ENCODE data around the gene SLC25A19. TPM values are rescaled to one million over a fixed set of nuclear protein-coding genes. Genes with fewer than 3 reads are reported as not detected.

Gene SLC25A19
- total and polyA plus RNA-seq, 9 of the 15 experiments (the other 6 are each of a cell fraction or from before 2014, with no cell fraction given) = 33.4 to 76.6 (median 55.3) TPM

- TF ChIP-seq ZNF384 (IDR thresholded peaks at IDR 0.05; ENCODE audit: low read depth, low read length) (no peak), ZNF76 (CRISPR knock-in tag; IDR thresholded peaks at IDR 0.05; ENCODE audit: borderline replicate concordance) (no peak), SNAPC5 (CRISPR knock-in tag; IDR thresholded peaks at IDR 0.05) (no peak), TFE3 (CRISPR knock-in tag; IDR thresholded peaks at IDR 0.05) (no peak), DPF2 (IDR thresholded peaks at IDR 0.05) (no peak), XRCC3 (IDR thresholded peaks at IDR 0.05) (no peak), MAFG (tag; conservative IDR thresholded peaks at IDR 0.05) (no peak), GTF2E2 (tag; IDR thresholded peaks at IDR 0.05) (no peak), NFIC (IDR thresholded peaks at IDR 0.05) (no peak), PRDM10 (IDR thresholded peaks at IDR 0.05; ENCODE audit: partially characterized antibody) (no peak), CBFB (CRISPR knock-in tag; IDR thresholded peaks at IDR 0.05) (no peak), POLR2H (tag; IDR thresholded peaks at IDR 0.05; ENCODE audit: low read depth) (no peak), TCF3 (CRISPR knock-in tag; IDR thresholded peaks at IDR 0.05) (peak; percentile 49; the same call in 1 of the 2 replicates), MEF2A (IDR thresholded peaks at IDR 0.05; ENCODE audit: control insufficient read depth, low read depth, low read length) (no peak), GATA2 (CRISPR knock-in tag; IDR thresholded peaks at IDR 0.05) (no peak), THAP12 (CRISPR knock-in tag; IDR thresholded peaks at IDR 0.05) (no peak), MNT (conservative IDR thresholded peaks at IDR 0.05) (no peak), MAZ (CRISPR knock-in tag; conservative IDR thresholded peaks at IDR 0.05 in 1 of 2, IDR thresholded peaks at IDR 0.05 in 1 of 2) (no peak), CREM (IDR thresholded peaks at IDR 0.05; ENCODE audit: low read depth) (0 out of 2 replicates have a peak, but pooled peaks have one; percentile 7), CBFA2T2 (conservative IDR thresholded peaks at IDR 0.05) (0 out of 2 replicates have a peak, but pooled peaks have one; percentile 4), KLF16 (IDR thresholded peaks at IDR 0.05) (no peak; the same call in 1 of the 2 replicates)
These were observed 44.2 kb downstream of the SLC25A19 start (continued) for GRCh38 chr17:75245011-75245410.
